ENCODE measurements around the gene SH3D21.
A peak's percentile ranks its signal among the peaks of the same experiment; 100 is the strongest.

DNA sequence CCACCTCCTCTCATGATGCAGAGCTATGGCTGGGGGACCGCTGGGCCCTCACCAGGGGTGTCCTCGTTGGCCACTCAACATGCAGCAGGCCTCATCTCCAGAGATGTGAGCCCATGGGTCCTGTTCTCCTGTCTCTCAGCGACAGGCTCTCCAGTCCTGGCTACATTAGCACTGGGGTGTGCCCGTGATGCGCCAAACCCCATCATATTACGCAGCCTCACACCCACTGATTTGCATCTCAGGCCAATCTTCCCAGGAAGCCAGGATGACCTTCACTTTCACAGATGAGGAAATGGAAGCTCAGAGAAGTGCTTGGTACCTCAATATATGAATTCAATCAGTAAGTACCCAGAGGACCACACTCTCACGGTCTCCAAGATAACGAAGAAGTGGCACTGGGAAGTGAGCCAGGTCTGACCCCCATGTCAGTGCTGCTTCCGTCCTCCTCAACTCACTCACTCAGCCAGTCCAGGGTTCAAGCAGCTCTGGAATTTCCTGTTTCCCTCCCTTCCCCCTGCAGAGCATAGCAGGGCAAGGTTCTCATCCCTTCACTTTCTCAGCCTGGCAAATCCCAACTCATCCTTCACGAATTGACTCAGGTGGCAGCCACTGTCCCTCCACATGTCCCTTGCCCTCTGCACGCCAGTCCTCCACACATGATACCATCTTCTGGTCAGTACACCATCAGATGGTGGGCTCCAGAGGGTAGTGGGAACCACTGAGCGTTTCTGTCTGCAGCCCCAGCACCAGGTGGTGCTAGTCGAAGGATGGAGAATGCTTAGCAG, 46.1 kb downstream of the SH3D21 start:
- TF ChIP-seq POLR2A (IDR thresholded peaks at IDR 0.05), result no peak
- TF ChIP-seq, protein P1, sequence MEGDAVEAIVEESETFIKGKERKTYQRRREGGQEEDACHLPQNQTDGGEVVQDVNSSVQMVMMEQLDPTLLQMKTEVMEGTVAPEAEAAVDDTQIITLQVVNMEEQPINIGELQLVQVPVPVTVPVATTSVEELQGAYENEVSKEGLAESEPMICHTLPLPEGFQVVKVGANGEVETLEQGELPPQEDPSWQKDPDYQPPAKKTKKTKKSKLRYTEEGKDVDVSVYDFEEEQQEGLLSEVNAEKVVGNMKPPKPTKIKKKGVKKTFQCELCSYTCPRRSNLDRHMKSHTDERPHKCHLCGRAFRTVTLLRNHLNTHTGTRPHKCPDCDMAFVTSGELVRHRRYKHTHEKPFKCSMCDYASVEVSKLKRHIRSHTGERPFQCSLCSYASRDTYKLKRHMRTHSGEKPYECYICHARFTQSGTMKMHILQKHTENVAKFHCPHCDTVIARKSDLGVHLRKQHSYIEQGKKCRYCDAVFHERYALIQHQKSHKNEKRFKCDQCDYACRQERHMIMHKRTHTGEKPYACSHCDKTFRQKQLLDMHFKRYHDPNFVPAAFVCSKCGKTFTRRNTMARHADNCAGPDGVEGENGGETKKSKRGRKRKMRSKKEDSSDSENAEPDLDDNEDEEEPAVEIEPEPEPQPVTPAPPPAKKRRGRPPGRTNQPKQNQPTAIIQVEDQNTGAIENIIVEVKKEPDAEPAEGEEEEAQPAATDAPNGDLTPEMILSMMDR (IDR thresholded peaks at IDR 0.05 in 8 of 11, conservative IDR thresholded peaks at IDR 0.05 in 3 of 11), result no peak
- peak in 2 of 3 donors; percentile 53 to 57 for TF ChIP-seq POLR2AphosphoS5 (IDR thresholded peaks at IDR 0.05)

All from spleen (tissue), 7 donors.